Skeletal muscle tissue (tissue), 4 donors: ENCODE results near the gene PLEKHF1. TPM values are rescaled to one million over a fixed set of nuclear protein-coding genes. Genes with fewer than 3 reads are reported as not detected.

Source experiments
- H3K27ac ChIP-seq: one replicate; pipeline ENCODE4 v1.7.0; 2013; ENCODE audit warnings: mild to moderate bottlenecking, low read depth, low read length, inconsistent platforms
- H3K27me3 ChIP-seq, 3 donors: one replicate each; pipeline ENCODE4 v1.7.0; 2013; ENCODE audit warnings: low read length in 3 of 3; ENCODE audit not compliant: control insufficient read depth in 3 of 3, insufficient read depth in 3 of 3
- H3K36me3 ChIP-seq, 3 donors: one replicate each; pipeline ENCODE4 v1.7.0; 2013; ENCODE audit warnings: low read length in 3 of 3; ENCODE audit not compliant: control insufficient read depth in 3 of 3, insufficient read depth in 3 of 3
- H3K4me1 ChIP-seq, 3 donors: one replicate each; pipeline ENCODE4 v1.7.0; 2013; ENCODE audit warnings: low read length in 3 of 3, mild to moderate bottlenecking in 3 of 3; ENCODE audit not compliant: control insufficient read depth in 3 of 3, insufficient read depth in 3 of 3
- H3K4me3 ChIP-seq, 3 donors: one replicate each; pipeline ENCODE4 v1.7.0; 2013; ENCODE audit warnings: low read length in 3 of 3
- H3K9ac ChIP-seq, 3 donors: one replicate each; pipeline ENCODE4 v1.7.0; 2013; ENCODE audit warnings: low read length in 3 of 3, mild to moderate bottlenecking in 3 of 3, moderate library complexity in 2 of 3, low read depth in 1 of 3
- H3K9me3 ChIP-seq, 3 donors: one replicate each; pipeline ENCODE4 v1.7.0; 2013; ENCODE audit warnings: low read length in 3 of 3; ENCODE audit not compliant: control insufficient read depth in 3 of 3
- total RNA-seq: library from RNA; depleted of rRNA; stranded (reverse); fragments of >200 nt; gene quantifications from one replicate; pipeline ENCODE4 v1.2.3, GENCODE V29; 2014
- donor health status: Osteomylitis.

PLEKHF1 gene
- total RNA-seq, 1 donor from 2014 or later, result 16.7 TPM

GRCh38 chr19:29634002-29634401, 31.3 kb upstream of the PLEKHF1 start:
- H3K9me3 ChIP-seq, result no peaks in the 10 kb centered on the region
- H3K4me3 ChIP-seq, result no peak overlapping the region
- H3K36me3 ChIP-seq, result no peaks in the 10 kb centered on the region
- H3K4me1 ChIP-seq, result no peaks in the 10 kb centered on the region
- H3K9ac ChIP-seq, result no peak overlapping the region
- no peaks in the 10 kb centered on the region for H3K27me3 ChIP-seq
- H3K27ac ChIP-seq, result no peak overlapping the region

- Histone ChIP-seq H3K27me3 (no peaks in the 10 kb centered on the region), H3K36me3 (no peaks in the 10 kb centered on the region), H3K27ac (no peak overlapping the region)
Observed at GRCh38 chr19:29634423-29635130, 30.7 kb upstream of the PLEKHF1 start.

GRCh38 chr19:29635963-29636362, 29.3 kb upstream of the PLEKHF1 start:
- H3K27ac ChIP-seq, result no peak overlapping the region

More at GRCh38 chr19:29634423-29635130, 30.7 kb upstream of the PLEKHF1 start:
- Histone ChIP-seq H3K9ac (no peak overlapping the region), H3K9me3 (no peaks in the 10 kb centered on the region), H3K4me3 (no peak overlapping the region), H3K4me1 (no peaks in the 10 kb centered on the region)

GRCh38 chr19:29636553-29637360, 28.5 kb upstream of the PLEKHF1 start:
- no peak overlapping the region for H3K27ac ChIP-seq
- no peak overlapping the region for H3K9ac ChIP-seq

More at GRCh38 chr19:29635963-29636362, 29.3 kb upstream of the PLEKHF1 start:
- Histone ChIP-seq H3K36me3 (no peaks in the 10 kb centered on the region), H3K4me3 (no peak overlapping the region), H3K27me3 (no peaks in the 10 kb centered on the region), H3K9me3 (no peaks in the 10 kb centered on the region), H3K9ac (no peak overlapping the region), H3K4me1 (no peaks in the 10 kb centered on the region)

GRCh38 chr19:29639086-29639485, 26.2 kb upstream of the PLEKHF1 start:
- H3K27ac ChIP-seq, result no peak overlapping the region
- H3K4me1 ChIP-seq, result no peaks in the 10 kb centered on the region
- H3K9me3 ChIP-seq, result no peaks in the 10 kb centered on the region
- H3K36me3 ChIP-seq, result no peaks in the 10 kb centered on the region
- no peaks in the 10 kb centered on the region for H3K27me3 ChIP-seq
- H3K9ac ChIP-seq, result no peak overlapping the region
- no peak overlapping the region for H3K4me3 ChIP-seq

More at GRCh38 chr19:29636553-29637360, 28.5 kb upstream of the PLEKHF1 start:
- Histone ChIP-seq H3K4me1 (no peaks in the 10 kb centered on the region), H3K27me3 (no peaks in the 10 kb centered on the region), H3K36me3 (no peaks in the 10 kb centered on the region), H3K4me3 (no peak overlapping the region), H3K9me3 (no peaks in the 10 kb centered on the region)

GRCh38 chr19:29640231-29640630, 25.0 kb upstream of the PLEKHF1 start:
- Histone ChIP-seq H3K9me3 (no peaks in the 10 kb centered on the region), H3K27ac (no peak overlapping the region), H3K36me3 (no peaks in the 10 kb centered on the region), H3K4me1 (peaks cover 0 to 2% (median 2%) of the 10 kb centered on the region in 3 donors), H3K27me3 (no peaks in the 10 kb centered on the region), H3K4me3 (no peak overlapping the region), H3K9ac (no peak overlapping the region)

- H3K9ac ChIP-seq, result no peak overlapping the region
- H3K4me1 ChIP-seq, result peaks cover 8 to 13% (median 10%) of the 10 kb centered on the region in 3 donors
- no peaks in the 10 kb centered on the region for H3K9me3 ChIP-seq
- no peak overlapping the region for H3K27ac ChIP-seq
- H3K36me3 ChIP-seq, result no peaks in the 10 kb centered on the region
- H3K27me3 ChIP-seq, result no peaks in the 10 kb centered on the region
- H3K4me3 ChIP-seq, result no peak overlapping the region
Observed at GRCh38 chr19:29641597-29641996, 23.7 kb upstream of the PLEKHF1 start.

GRCh38 chr19:29643361-29643935, 21.8 kb upstream of the PLEKHF1 start:
- no peak overlapping the region for H3K4me3 ChIP-seq
- no peak overlapping the region for H3K9ac ChIP-seq
- no peaks in the 10 kb centered on the region for H3K36me3 ChIP-seq
- H3K4me1 ChIP-seq, result peaks cover 8 to 13% (median 10%) of the 10 kb centered on the region in 3 donors
- H3K27me3 ChIP-seq, result no peaks in the 10 kb centered on the region
- H3K27ac ChIP-seq, result no peak overlapping the region
- H3K9me3 ChIP-seq, result no peaks in the 10 kb centered on the region

GRCh38 chr19:29644210-29644609, 21.1 kb upstream of the PLEKHF1 start:
- Histone ChIP-seq H3K36me3 (no peaks in the 10 kb centered on the region), H3K4me1 (peaks cover 8 to 13% (median 10%) of the 10 kb centered on the region in 3 donors), H3K27me3 (no peaks in the 10 kb centered on the region), H3K9me3 (no peaks in the 10 kb centered on the region), H3K9ac (no peak overlapping the region), H3K27ac (no peak overlapping the region), H3K4me3 (no peak overlapping the region)

- no peak overlapping the region for H3K4me3 ChIP-seq
- no peaks in the 10 kb centered on the region for H3K9me3 ChIP-seq
- no peak overlapping the region for H3K9ac ChIP-seq
- no peaks in the 10 kb centered on the region for H3K27me3 ChIP-seq
- H3K4me1 ChIP-seq, result peaks cover 8 to 13% (median 10%) of the 10 kb centered on the region in 3 donors
- no peak overlapping the region for H3K27ac ChIP-seq
- no peaks in the 10 kb centered on the region for H3K36me3 ChIP-seq
Observed at GRCh38 chr19:29645491-29645867, 19.8 kb upstream of the PLEKHF1 start.
